Measurements from ENCODE around the gene ANO7.
"Not testable (repeated sequence)": the region's sequence is repeated elsewhere in the genome, so short reads cannot be mapped to it uniquely, and the experiment has no call there.

The ANO7 gene

DNA sequence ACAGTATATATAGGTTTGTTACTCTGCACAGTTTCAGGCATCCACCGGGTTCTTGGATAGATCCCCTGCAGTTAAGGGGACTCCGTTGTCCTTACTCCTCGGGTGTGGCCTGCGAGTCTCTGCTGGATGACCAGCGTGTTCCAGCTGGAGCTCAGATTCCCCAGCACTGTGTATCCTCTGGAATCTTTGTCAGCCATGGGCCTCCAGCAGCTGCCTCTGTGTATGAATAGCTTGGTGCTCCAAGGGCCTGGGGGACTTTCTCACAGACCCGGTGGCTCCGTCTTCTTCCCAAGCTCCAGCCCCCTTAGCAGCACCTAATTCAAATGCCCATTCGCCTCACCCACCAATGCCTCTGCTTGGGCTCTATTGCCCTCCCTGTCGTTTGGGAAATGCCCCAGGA lies 6.3 kb downstream of the ANO7 start:
- TF ChIP-seq, protein P1, sequence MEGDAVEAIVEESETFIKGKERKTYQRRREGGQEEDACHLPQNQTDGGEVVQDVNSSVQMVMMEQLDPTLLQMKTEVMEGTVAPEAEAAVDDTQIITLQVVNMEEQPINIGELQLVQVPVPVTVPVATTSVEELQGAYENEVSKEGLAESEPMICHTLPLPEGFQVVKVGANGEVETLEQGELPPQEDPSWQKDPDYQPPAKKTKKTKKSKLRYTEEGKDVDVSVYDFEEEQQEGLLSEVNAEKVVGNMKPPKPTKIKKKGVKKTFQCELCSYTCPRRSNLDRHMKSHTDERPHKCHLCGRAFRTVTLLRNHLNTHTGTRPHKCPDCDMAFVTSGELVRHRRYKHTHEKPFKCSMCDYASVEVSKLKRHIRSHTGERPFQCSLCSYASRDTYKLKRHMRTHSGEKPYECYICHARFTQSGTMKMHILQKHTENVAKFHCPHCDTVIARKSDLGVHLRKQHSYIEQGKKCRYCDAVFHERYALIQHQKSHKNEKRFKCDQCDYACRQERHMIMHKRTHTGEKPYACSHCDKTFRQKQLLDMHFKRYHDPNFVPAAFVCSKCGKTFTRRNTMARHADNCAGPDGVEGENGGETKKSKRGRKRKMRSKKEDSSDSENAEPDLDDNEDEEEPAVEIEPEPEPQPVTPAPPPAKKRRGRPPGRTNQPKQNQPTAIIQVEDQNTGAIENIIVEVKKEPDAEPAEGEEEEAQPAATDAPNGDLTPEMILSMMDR (IDR thresholded peaks at IDR 0.05; ENCODE audit: low read depth, low read length): no peak
- no peak for DNase-seq (ENCODE audit: low read depth, low spot score)
- in situ Hi-C loops (cut with HindIII; ENCODE audit: low sequenced_read_pairs): no loop called here
- H3K4me3 ChIP-seq (ENCODE audit: low read depth, low read length): no peak overlapping the region

DNA sequence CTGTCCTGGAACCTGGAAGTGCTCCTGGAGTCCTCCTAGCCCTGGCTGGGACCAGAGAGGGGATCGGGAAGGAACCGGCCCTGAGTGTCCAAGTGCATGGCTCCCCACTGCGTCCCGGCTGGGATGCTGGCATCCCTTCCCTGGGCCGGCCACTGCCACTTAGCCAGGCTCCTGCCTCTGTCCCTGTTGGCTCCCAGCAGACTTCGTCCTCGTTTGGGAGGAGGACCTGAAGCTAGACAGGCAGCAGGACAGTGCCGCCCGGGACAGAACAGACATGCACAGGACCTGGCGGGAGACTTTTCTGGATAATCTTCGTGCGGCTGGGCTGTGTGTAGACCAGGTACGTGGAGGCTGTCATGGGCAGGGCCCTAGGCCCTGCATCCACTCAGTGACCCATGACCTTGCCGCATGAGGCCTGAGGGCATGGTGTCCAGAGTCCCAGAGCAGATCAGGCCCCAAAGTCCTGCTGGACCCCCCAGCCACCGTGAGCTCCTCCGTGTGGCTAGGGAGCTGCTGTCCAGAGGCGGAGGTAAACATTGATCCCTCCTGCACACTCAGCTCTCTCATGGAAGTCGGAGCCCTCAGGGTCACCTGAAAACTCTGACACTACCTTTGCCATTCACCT lies 7.1 kb downstream of the ANO7 start:
- in situ Hi-C loops (cut with HindIII; ENCODE audit: low sequenced_read_pairs): no loop called here
- DNase-seq (ENCODE audit: low read depth, low spot score): no peak
- TF ChIP-seq, protein P1 (IDR thresholded peaks at IDR 0.05; ENCODE audit: low read depth, low read length): no peak
- H3K4me3 ChIP-seq (ENCODE audit: low read depth, low read length): no peak overlapping the region

DNA sequence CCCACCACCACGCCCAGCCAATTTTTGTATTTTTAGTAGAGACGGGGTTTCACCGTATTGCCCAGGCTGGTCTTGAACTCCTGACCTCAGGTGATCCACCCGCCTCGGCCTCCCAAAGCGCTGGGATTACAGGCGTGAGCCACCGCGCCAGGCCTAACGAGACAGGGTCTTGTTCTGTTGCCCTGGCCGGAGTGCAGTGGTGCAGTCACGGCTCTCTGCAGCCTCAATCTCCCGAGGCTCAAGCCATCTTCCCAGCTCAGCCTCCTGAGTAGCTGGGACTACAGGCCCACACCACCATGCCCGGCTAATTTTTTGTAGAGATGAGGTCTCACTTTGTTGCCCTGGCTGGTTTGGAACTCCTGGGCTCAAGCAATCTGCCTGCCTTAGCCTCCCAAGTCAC lies 8.8 kb downstream of the ANO7 start:
- H3K4me3 ChIP-seq (ENCODE audit: low read depth, low read length); DNase-seq (ENCODE audit: low read depth, low spot score); in situ Hi-C loops (cut with HindIII; ENCODE audit: low sequenced_read_pairs): not testable (repeated sequence)

DNA sequence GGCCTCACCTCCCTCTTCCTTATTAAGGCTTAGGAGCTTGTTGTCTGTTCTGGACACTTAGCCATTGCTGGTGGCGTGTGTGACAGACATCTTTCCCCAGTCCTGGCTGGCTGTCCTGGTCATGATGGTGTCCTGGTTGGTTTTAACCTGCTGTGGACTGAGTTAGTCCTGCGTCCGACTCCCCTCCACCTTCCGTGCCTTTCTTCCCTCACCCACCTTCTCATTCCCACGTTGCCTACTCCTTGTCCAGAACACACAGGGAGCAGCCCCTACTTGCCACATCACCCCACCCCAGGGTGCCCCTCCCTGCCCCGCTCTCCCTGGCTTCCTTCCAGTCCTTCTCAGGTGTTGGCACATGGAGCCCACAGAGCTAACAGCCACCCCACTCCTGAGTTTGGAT lies 9.5 kb downstream of the ANO7 start:
- in situ Hi-C loops (cut with HindIII; ENCODE audit: low sequenced_read_pairs): no loop called here
- DNase-seq (ENCODE audit: low read depth, low spot score): no peak
- TF ChIP-seq, protein P1 (IDR thresholded peaks at IDR 0.05; ENCODE audit: low read depth, low read length): no peak
- no peak overlapping the region for H3K4me3 ChIP-seq (ENCODE audit: low read depth, low read length)

DNA sequence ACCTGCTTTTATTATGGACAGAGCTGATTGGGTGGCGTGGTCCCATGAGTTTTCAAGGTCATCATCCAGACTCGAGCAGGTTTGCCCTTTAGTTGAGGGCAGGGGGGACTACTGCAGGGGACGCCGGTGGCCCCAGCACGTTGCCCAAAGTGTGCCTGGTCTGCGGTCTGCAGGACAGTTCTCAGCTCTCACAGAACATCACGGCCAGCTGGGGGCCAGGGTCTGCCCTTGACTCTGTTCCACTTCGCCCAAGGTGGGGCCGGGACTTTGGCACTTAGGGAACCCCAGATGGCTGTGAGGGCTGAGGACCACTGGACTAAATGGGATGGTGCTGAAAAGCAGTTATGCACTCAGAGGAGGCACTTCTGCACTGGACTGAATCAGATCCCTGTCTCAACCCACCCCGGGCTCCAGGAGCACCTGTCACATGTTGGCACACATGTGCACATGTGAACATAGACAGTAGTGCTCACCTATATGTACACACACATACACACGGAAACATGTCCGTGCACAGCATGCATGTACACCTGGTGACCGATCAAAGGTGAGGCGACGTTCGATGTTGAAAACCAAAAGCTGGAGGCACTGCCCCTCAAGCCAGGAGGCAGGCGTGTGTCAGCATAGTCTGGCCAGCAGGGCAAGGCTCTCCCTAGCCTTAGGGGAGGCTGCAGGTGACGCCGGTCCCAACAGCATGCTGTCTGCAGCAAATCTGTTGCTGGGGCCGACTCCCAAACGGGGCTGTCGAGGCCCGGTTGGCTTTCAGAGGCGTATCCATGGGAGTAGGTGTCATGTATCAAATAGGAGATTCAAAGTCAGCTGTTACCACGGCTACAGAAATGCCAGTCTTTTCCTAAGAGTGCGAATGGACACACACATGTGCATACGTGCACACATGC lies 10.2 kb downstream of the ANO7 start:
- TF ChIP-seq, protein P1 (IDR thresholded peaks at IDR 0.05; ENCODE audit: low read depth, low read length): no peak
- in situ Hi-C loops (cut with HindIII; ENCODE audit: low sequenced_read_pairs): no loop called here

DNA sequence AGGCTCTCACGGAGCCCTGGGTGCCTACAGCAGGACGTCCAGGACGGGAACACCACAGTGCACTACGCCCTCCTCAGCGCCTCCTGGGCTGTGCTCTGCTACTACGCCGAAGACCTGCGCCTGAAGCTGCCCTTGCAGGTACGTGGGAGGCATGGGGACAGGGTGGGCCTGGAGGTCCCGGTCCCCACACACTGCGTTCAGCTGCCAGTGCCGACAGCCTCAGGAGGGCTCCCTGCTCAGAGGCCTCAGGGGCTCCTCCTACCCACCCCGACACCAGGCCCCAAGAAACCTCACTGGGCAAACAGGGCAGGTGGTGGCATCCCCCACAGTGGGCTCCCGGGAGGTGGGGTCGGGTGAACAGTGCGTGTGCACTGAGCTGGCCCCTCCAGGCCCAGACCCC lies 10.8 kb downstream of the ANO7 start:
- DNase-seq (ENCODE audit: low read depth, low spot score): no peak
- no peak overlapping the region for H3K4me3 ChIP-seq (ENCODE audit: low read depth, low read length)
- in situ Hi-C loops (cut with HindIII; ENCODE audit: low sequenced_read_pairs): no loop called here
- TF ChIP-seq, protein P1 (IDR thresholded peaks at IDR 0.05; ENCODE audit: low read depth, low read length): no peak

More for the DNA sequence above, 10.2 kb downstream of the ANO7 start:
- no peak for DNase-seq (ENCODE audit: low read depth, low spot score)
- no peak overlapping the region for H3K4me3 ChIP-seq (ENCODE audit: low read depth, low read length)

Measured in astrocyte of the spinal cord (primary cell).